Stimulated activated CD4-positive, alpha-beta T cell treated with anti-CD3 and anti-CD28 coated beads, Interleukin-1b, Interleukin-23, amount 100 ng/mL, for 48 hours (primary cell): ENCODE results near the gene MEI1.

Experiments
- DNase-seq: peaks from one replicate; pipeline ENCODE4 v3.0.0-alpha.2; 2020

Gene MEI1

DNA sequence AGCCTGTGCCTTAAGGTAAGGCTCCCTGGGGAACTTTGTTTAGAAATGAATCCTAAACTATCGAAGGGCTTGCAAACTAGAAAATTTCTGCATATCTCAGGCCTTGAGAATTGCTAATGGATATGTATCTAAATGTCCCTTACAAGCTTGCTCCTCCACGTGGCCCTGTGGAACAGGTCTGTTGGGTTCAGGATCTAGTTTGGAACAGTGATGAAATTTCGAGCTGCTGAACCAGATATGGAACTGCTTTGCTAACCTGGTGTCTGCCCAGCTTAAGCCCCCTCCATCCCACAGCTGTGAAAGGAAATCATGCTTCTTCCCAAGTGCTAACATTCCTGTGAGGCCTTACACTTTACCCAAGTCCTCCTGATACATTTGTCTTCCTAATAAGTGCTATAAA is 145.2 kb downstream of the MEI1 start:
- no peak for DNase-seq

DNA sequence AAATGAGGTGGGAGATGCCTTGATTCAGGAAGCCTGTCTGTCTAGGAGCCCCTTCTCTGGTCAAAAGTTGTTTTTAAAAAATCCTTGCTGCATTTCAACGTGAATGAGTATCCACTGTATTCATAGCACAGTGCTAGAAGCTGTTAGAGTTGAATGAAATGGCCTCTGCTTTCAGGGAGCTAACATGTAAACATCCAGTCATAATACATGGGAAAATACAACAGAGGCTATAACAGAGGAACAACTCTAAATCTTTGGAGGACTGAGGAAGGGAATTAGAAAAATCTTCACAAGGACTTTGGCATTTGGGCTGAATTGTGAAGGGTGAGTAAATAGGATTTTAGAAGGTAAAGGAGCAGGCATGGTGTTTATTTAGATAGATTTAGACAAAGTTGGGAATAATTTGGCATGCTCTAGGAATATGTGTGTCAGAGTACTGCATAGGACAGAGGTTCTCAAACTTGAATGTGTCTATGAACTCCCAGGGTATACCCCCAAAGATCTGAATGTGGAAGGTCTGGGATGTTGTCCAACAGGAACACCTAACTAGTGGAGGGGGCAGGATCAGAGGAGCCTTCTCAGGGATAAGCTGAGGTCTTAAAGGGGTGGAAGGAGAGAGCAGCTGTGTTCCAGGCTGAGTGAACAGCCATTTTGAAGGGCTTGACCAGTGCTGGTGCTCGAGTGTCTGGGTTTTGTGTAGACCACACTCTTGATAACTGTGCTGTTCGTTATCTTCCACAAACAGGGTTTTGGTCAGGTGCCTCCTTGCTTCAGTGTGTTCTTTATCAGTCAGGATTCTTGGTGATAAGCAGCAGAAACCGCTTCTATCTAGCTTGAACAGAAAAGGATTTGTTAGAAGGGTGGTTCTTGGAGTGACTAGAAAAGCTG is 146.3 kb downstream of the MEI1 start:
- DNase-seq = no peak

DNA sequence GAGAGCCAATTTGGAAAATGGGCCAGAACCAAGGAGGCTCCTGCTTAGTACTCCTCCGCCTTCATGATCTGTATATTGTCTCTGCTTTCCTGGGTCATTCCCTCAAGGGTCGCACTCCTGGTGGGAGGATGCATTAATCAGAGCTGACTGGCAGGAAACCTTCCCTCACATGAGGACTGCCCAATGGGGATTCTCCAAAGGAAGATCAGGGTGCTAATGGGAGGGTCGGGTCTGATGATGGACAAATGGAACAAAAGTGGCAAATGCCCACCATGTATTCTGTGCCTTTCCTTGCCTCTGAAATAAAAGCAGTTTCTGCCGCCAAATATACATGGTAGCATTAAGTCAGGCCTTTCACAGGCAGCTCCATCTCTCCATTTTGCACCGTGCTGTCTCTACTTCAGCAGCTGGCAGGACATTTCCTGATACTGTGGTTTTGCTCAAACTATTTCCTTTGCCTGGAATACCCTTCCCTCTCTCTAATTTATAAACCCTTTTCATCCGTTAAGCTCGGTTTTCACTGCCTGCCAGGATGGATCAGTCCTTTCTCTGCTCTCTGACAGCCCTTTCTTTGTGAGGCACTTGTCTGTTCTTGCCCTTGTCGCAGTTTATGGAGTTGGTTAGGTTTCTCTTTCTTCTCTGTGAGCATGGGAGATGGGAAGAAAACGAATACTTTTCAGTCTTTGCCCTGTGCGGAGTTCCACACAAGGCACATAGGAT is 147.1 kb downstream of the MEI1 start:
- no peak for DNase-seq

GRCh38 chr22:41847300-41847699 is 148.0 kb downstream of the MEI1 start:
- DNase-seq = no peak

DNA sequence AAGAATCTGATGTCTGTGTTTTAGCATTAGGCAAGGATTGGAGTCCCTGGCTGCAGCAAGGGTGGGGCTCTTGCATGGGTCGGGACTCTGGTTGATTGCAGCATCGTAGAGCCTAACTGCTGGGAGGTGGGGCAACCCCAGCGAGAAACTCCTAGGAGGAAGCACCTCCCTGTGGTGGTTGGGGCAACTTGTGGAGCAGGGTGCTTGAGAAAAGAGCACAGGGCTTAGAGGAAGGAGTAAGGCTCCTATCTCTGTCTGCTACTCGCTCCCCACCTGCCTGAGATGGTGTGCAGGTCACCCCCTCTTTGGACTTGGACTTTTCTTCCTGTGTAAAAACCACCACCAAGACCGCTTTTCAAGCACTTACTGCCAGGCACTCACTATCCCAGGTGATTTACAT is 149.2 kb downstream of the MEI1 start:
- DNase-seq = no peak
